GM20431 (cell line): Measurements from ENCODE around the gene DHCR7.

Experiments
- in situ Hi-C: fragments of 300-500 bp; cut with MseI, MboI; formaldehyde crosslinking; loops from one replicate; pipeline ENCODE4 v1.15.0; 2020; ENCODE audit warnings: low sequenced_read_pairs; ENCODE audit not compliant: unreplicated experiment

The DHCR7 gene, protein sequence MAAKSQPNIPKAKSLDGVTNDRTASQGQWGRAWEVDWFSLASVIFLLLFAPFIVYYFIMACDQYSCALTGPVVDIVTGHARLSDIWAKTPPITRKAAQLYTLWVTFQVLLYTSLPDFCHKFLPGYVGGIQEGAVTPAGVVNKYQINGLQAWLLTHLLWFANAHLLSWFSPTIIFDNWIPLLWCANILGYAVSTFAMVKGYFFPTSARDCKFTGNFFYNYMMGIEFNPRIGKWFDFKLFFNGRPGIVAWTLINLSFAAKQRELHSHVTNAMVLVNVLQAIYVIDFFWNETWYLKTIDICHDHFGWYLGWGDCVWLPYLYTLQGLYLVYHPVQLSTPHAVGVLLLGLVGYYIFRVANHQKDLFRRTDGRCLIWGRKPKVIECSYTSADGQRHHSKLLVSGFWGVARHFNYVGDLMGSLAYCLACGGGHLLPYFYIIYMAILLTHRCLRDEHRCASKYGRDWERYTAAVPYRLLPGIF

DNA sequence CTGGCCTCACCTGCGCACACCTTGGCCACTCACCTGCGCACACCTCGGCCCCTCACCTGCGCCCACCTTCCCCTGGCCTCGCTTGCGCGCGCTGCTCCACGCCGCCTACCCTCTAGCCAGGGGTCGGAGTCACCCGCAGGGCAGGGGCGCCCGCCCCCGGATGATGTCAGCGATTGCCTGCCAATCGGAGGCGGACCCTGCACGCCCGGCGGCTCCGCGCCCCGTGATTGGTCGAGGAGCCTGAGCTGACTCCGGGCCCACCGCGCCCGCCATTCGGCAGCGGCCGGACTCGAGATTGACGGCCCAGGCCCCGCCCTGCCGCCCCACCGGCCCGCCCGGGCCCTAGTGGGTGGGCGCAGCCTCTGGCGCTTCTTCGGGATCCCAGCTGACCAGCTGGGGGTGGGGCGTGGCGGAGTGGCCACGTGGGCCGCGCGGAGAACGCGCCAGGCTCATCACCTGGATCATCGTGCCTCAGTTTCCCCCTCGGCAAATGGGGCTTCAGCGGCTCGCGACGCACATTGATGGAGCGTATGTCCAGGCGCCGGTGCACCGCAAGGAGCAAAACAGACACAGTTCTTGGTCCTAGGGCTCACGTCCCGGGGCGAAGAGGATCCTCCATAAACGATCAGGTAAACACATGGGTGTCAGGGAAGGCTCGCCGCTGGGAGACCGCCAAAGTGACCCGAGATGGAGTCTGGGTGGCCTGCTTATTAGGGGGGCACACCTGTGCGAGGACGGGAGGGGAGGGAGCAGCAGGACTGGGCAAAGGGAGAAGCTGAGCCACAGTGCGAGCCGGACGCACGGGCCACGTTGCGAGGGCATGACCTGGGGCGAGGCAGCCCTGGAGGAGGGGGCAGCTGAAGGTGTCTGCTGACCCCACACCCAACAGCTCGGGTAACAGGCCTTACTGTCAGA, at the start of gene DHCR7:
Gene DHCR7, minus strand, starts transcription at position 137 of the 915 bp plus-strand sequence. CDS start 3,441 bp downstream, outside the sequence.
- in situ Hi-C loops = no loop called here

DNA sequence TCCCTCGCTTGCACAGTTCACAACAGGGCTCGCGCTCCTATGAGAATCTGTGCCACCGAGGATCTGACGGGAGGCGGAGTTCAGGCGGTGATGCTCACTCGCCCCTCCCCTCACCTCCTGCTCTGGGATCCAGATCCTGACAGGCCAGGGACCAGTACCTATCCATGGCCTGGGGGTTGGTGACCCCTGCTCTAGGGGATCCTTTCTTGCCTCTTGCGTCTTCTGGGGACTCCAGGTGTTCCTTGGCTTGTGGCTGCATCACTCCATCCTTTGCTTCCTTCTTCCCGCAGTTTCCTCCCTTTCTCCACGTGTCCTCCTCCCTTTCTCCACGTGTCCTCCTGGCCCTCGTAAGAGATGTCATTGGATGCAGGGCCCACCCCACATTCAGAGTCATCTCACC, 48.2 kb upstream of the DHCR7 start:
- in situ Hi-C loops = no loop called here

DNA sequence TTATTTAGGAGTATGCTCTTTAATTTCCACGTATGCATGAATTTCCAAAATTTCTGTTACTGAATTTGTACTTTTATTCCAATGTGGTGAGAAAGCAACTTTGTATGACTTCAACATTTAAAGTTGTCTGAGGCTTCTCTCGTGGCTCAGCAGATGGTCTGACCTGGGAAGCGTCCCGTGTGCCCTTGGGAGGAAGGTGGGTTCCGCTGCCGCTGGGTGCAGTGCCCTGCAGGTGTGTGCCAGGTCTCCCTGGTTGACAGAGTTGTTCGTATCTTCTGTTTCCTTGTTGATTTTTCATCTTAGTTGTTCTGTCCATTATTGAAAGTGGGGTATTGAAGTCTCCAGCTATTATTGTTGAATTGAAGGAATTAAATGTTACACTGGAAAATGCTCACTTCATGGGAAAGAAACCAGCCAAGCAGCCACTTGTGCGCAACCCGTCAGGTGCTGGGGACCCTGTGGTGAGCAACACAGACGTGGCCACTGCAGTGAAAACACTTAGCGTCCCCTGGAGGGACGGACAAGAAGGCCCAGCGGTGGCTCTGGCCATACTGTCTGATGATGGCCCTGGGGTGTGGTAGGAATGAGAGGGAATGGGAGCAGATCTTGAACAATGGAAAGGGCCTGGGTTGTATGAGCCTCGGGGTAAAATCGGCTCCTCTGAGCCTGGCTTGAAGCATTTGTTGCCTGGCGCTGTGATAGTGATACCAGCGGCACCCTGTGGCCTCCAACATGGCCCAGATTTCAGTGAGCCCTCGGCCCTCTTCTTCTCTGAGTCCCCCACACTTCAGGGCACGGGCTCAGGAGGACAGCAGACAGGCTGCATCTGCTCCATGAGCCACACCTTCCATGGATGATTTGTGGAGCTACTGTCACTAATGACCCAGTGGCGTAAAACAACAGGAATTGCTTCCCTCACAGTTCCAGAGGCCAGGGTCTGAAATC, 47.4 kb upstream of the DHCR7 start:
- in situ Hi-C loops = no loop called here

DNA sequence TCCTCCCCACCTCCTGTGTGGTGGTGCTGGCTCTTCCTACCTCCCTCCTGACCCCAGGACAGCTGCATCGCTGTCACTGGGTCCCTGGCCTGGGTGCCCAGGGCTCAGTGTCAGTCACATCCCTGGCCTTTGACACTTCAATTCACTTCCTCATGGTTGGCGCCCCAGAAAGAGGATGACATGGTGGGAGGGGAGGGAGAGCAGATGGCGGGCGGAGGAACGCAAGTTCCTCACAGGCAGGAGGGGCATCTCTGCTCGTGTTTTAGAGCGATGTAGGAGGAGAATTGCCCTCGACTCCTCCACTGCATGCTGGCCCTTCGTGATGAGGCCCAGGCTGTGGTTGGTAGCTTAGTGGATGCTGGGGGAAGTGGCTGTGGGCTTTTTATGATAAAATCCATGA, 43.7 kb upstream of the DHCR7 start:
- in situ Hi-C loops = no loop called here

DNA sequence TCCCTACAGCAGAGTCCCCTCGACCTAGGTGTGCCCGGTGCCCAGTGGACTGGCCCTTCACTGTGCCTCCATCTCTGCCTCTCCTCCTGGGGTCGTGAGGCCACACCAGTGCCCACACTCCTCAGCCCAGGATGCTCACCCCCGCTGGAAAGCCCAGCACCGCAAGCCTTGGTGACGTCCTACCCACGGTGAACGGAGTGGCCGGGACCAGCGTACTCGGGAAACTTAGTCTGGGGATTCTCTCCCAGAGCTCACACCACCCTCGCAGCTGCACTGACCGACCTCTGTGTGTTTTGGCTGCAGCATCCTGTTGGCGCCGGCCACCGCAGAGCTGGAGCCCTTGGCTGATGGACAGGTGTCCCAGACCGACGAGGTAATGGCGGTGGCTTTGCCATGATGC, 43.3 kb upstream of the DHCR7 start:
- in situ Hi-C loops = no loop called here

DNA sequence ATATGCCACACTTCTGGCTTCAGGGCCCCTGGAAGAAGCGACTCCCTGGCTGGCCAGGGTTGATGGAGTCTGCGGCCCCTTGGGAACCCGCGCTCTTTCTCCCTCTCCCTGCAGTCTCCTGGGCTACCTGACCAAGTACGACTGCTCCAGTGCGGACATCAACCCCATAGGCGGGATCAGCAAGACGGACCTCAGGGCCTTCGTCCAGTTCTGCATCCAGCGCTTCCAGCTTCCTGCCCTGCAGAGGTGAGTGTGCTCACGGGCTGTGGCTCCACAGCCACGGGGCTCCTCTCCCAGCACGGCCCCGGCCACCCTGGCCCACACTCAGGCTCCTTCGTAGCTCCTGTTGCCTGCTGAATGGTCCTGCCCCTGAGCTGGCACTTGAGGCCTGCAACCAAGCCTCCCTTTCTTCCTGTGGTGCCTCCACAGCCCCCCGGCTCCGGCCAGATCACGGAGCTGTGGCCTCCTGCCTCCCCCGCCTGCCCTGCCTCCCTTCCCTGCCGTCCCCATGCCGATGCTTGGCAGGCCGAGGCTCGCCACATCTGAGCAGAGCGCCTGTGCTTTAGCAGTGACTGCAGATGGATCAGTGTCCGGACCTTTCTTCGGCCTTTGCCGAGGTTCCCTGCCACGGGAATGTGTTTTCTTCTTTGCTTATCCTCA, 42.7 kb upstream of the DHCR7 start:
- in situ Hi-C loops = no loop called here

DNA sequence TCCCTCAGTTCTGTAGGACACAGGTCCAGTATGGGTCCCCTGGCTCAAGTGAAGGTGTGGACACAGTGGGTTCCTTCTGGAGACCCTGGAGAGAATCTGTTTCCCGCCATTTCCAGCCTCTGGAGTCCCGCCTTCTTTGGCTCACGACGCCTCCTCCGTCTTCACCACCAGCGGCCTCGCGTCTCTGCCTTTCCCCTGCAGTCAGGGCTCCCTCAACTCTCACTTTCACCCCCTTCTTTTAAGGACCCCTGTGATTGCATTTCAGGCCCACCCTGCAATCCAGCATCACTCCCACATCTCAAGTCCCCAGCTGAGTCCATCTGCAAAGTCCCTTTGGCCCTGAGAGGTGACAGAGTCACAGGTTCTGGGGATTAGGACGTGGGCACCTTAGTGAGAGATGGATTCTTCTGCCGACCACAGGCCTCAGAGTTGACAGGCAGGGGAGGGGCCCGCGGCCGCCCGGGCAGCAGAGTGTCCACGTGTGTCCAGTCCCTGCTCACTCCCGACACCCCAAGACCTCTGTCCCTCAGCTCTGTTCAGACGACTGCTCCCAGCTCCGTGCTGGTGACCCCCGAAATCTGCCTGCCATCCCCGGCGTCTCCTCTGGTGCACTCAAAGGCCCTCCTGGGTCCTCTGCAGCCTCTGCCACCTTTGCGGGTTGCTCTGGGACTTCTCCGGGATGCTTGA, 42.0 kb upstream of the DHCR7 start:
- in situ Hi-C loops = no loop called here

DNA sequence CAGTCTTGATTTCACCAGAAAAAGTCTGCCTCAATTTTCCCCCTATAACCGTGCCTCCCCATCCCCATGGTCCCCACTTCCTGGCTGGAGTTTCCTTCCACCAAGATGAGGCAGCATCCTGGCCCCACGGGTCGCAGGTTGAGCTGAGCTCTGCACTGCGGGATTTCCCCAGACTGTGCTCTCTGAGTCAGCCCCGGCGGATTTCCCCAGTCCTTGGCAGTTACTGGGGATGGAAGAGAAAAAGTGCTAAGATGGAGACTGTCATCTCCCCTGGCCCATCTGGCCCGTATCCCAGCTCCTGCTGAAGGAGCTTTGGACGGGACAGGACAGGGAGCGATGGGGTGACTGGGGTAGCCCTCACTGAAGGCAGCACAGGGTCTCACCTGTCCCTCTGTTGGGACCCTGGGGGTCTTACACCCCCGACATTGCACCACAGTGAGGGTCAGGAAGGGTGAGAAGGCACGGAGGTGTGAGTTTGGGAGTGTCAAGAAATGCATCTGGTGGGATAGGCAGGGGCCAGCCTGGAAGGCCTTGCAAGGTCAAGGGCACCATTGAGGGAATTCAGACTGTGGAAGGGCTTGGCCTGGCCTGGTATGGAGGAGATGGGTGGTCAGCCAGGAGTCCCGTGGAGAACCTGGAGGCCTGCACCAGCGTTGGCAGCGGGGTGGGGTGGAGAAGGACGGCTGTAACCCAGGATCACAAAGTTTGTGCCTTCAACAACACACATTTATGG, 41.3 kb upstream of the DHCR7 start:
- in situ Hi-C loops = no loop called here

DNA sequence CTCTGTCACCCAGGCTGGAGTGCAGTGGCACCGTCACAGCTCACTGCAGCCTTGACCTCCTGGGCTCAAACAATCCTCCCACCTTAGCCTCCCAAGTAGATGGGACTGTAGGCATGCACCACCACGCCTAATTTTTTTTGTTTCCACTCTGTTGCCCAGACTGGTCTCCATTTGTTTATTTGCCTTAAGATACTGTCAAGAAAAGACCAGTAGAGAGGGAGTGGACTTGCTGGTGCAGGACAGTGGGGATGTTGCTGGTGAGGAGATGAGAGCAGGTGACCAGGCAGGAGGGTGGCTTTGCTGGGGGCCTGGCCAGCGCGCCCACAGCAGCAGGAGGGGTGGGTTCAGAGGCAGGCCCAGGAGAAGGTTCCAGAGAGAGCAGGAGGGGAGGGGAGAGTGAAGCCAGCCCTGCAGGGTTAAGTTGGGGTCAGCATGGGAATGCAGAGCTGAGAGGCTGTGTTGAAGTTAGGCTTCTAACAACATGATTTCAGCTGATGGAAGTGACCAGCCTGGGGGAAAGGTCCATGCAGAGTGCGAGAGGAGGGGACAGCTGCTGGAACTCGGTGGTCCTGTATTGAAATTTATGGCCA, 40.6 kb upstream of the DHCR7 start:
- in situ Hi-C loops = no loop called here

DNA sequence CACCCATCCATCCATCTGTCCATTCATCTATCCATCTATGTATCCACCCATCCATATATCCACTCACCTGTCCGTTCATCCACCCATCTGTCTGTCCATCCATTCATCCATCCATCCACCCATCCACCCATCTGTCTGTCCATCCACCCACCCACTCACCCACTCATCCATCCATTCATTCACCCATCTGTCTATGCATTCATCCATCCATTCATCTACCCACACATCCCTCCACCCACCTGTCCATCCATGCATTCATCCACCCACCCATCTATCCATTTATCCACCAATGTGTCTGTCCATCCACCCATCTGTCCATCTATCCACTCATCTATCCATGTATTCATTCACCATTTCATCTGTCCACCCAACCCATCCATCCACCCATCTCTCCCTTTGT, 38.1 kb upstream of the DHCR7 start:
- in situ Hi-C loops = no loop called here

DNA sequence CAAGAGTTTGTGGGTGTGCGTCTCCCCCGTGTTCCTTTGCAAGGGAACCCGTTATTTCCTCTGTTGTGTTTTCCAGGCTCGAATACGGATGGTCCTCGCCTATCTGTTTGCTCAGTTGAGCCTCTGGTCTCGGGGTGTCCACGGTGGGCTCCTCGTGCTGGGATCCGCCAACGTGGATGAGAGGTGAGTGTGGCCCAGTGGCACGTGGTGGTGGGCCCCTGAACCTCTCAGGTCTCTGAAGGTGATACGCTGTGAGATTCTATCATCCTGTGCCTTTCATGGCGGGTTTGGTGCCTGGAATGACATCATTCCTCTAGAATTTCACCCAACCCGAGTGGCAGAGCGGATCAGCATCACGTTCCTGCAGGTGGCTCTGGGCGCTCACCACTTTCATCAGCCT, 37.3 kb upstream of the DHCR7 start:
- in situ Hi-C loops = no loop called here

DNA sequence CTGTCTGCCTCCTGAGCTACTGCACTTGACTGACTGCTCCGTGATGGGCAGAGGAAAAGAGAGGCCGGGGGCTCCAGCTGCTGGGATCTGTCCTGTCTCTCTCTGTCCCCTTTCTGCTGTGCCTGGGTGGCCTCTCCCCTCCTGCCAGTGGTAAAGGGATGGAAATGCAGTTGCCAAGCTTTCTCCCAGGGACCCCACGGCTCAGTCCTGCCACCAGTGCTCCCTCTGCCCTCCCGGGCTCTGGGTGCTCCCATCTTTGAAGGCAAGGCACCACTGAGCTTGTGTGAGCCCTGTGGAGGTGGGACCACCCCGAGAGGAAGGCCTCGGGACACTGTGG, 36.8 kb upstream of the DHCR7 start:
- in situ Hi-C loops = no loop called here

DNA sequence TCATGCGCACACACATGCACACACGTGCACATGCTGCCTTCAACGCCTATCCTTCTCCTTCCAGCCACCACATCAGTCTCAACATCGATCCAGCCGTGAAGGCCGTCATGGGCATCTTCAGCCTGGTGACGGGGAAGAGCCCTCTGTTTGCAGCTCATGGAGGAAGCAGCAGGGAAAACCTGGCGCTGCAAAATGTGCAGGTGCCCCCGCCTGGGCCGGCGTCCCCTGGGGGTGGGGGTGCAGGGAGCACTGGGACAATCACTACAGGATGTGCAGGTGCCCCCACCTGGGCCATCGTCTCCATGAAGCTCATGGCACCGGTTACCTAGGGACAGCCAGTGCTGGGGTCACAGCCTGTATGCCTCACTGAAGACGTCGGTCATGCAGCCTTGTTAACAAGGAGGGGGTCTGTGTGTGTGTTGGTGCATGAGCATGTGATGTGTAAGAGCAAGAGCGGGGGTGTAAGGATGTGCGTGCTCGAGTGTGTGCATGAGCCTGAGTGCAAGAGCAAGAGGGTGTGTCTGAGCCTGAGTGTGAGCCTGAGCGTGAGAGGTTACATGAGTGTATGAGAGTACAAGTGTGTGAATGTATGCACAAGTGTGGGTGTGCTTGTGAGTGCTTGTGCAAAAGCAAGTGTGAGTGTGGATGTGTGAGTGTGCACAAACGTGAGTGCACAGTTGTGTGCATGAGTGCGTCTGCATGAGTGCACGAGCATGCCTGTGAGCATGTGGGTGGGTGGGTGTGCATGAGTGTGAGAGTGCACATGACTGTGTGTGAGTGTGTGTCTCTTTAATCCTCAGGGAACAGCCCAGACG, 36.3 kb upstream of the DHCR7 start:
- in situ Hi-C loops = no loop called here

DNA sequence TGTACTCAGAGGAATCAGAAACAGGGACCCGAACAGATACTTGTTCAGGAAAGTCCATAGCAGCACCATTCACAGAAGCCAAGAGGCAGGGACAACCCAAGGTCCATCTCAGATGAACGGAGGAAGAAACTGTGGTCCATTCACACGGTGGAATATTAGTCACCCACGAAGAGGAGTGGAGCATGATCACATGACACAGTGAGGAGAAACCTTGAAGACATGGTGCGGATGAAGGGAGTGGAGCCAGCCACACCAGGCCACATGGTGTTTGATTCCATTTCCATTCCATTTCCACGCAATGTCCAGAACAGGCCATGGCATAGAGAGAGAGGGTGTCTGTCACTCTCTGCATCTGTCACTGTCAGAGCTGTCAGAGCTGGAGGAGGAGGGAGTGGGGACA, 35.5 kb upstream of the DHCR7 start:
- in situ Hi-C loops = no loop called here

DNA sequence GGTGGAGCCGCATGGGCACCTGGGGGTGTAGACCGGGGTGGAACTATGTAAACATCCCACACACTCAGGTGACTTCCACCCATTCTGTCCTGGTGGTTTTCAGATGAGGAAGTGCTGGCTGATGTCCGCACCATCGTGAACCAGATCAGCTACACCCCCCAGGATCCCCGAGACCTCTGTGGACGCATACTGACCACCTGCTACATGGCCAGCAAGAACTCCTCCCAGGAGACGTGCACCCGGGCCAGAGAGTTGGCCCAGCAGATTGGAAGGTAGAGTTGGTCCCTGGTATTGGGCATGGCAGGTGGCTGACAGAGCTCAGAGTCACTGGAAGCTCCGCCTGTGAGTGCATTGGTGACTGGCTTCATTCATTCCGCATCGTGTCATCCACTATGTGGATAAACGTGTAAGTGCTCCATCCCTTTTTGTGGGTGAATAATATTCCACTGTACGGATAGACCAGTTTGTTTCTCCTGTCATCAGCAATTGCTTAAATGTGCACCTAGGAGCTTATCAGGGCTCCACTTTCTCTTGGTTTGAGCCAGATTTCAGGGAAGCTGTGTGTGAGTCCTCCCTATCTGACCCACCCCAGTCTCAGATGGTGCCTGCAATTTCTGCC, 34.7 kb upstream of the DHCR7 start:
- in situ Hi-C loops = no loop called here

DNA sequence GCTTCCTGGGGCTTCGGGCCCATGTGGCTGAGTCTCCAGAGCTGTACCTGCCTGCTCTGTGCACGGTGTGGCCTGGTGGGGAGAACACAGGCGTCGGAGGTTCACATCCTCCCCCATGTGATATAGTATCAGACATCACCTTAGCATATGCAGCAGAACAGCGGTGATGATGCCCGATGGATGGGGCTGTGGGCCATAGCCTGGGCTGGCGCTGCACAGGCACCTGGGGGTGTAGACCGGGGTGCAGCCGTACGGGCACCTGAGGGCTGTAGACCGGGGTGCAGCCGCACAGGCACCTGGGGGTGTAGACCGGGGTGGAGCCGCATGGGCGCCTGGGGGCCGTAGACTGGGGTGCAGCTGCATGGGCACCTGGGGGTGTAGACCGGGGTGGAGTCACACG, 34.0 kb upstream of the DHCR7 start:
- in situ Hi-C loops = no loop called here
